ENCODE results near the gene CTDSPL2. TPM values are rescaled to one million over a fixed set of nuclear protein-coding genes. Genes with fewer than 3 reads are reported as not detected.

CTDSPL2 gene
- 98.6 and 99.7 TPM in 2 replicates for total RNA-seq (2021)
- Bru-seq, nascent RNA = percentile 93 among the genes with signal in this experiment
- BruChase-seq, experiment 1, labeled RNA remaining after a 2-hour chase = percentile 94 among the genes with signal in this experiment
- BruChase-seq, experiment 2, labeled RNA remaining after a 6-hour chase = percentile 90 among the genes with signal in this experiment
- long read RNA-seq, full-length matches to known transcripts = 102 of 153 reads
- long read RNA-seq, partial matches to known transcripts = 11 of 153 reads
- long read RNA-seq, other reads (novel, unspliced or antisense) = 40 of 153 reads

DNA sequence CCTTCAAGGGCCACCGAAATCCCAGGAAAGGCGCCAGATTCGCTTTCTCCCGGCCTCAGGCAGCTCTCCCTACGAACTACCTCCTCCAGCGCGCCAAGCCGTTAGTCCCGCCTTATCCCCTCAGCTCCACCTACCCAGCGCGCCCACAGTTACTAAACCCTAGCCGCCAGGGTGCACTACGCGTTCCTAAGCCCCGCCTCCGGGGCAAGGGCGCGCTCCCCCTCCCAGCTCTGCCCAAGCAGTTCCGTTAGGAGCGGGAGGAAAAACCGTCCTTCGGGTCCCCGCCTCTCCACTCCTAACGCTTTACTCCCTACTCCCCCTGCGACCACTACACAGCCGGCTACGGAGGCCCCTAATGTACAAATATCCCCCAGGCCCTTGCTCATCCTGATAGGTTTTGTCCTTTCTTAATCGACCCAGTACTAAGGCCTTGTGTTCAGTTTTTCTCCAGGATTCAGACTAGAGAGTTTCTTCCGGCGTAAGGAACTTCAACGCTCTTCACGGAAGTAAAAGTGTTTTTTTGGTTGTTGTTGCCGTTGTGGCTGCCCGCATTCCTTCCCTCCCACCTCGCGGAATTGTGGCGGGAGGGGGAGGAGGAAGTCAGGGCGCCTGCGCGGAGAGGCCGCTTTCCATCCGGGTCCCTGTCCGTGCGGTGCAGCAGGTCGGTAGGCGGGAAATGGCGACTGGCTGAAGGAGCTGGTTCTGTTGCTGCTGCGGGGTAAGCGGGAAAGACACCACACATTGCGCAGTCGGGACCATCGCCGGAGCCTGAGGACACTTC is at the start of gene CTDSPL2:
Gene CTDSPL2 (plus strand): TSS at position 655 of the 781 bp plus-strand sequence. CDS start 31,386 bp downstream, outside the sequence.
- peak within 1 kb of the TSS; percentile 93 for H3K4me3 ChIP-seq (ENCODE audit: low read depth, low read length, poor library complexity, severe bottlenecking)
- peaks cover 3% of the 10 kb centered on the region for H3K4me1 ChIP-seq (ENCODE audit: insufficient read depth, low read length, poor library complexity, severe bottlenecking)
- intact Hi-C loops (cut with micrococcal nuclease; ENCODE audit: unreplicated experiment) = loop anchor here (5.0 to 10.0 kb wide), 2 partner anchors 140 to 298 kb away; partner anchors contain the start of gene GOLM2
- peak; percentile 100 for DNase-seq (ENCODE audit: low spot score)
- no peaks in the 10 kb centered on the region for H3K9me3 ChIP-seq (ENCODE audit: low read depth, low read length, poor library complexity, severe bottlenecking)
- TF ChIP-seq CTCF (conservative IDR thresholded peaks at IDR 0.05; ENCODE audit: low read depth, low read length) (peak; percentile 53), EZH2 (IDR thresholded peaks at IDR 0.05; ENCODE audit: borderline replicate concordance, low read depth, low read length, poor library complexity, severe bottlenecking) (no peak)
- POLR2A ChIA-PET (ENCODE audit: low non-redundant PET) = interaction anchor here (0.7 to 0.9 kb wide), 2 partner anchors 97 to 139 kb away, joined by 4 read pairs; no protein-coding TSS in a partner anchor
- BruUV-seq (replicated peaks) = no TSS peak
- no peaks in the 10 kb centered on the region for H3K27me3 ChIP-seq (replicated peaks; ENCODE audit: insufficient read depth, low read depth, low read length, poor library complexity)
- CTCF ChIA-PET = interaction anchor here (0.9 kb wide), 2 partner anchors 74 kb away, joined by 3 to 5 read pairs; no protein-coding TSS in a partner anchor
- H3K36me3 ChIP-seq (ENCODE audit: insufficient read depth, low read length, poor library complexity, severe bottlenecking) = no peaks in the 10 kb centered on the region
- H3K27ac ChIP-seq (ENCODE audit: low read depth, low read length, poor library complexity, severe bottlenecking) = peak within 1 kb of the TSS; percentile 98

GRCh38 chr15:44381236-44381635 is 46.2 kb upstream of the CTDSPL2 start:
- Histone ChIP-seq H3K27me3 (replicated peaks; ENCODE audit: insufficient read depth, low read depth, low read length, poor library complexity) (no peaks in the 10 kb centered on the region), H3K4me1 (ENCODE audit: insufficient read depth, low read length, poor library complexity, severe bottlenecking) (no peaks in the 10 kb centered on the region), H3K9me3 (ENCODE audit: low read depth, low read length, poor library complexity, severe bottlenecking) (no peaks in the 10 kb centered on the region), H3K4me3 (ENCODE audit: low read depth, low read length, poor library complexity, severe bottlenecking) (no peak overlapping the region), H3K27ac (ENCODE audit: low read depth, low read length, poor library complexity, severe bottlenecking) (no peak overlapping the region), H3K36me3 (ENCODE audit: insufficient read depth, low read length, poor library complexity, severe bottlenecking) (peaks cover 4% of the 10 kb centered on the region)
- TF ChIP-seq EZH2 (IDR thresholded peaks at IDR 0.05; ENCODE audit: borderline replicate concordance, low read depth, low read length, poor library complexity, severe bottlenecking) (no peak), CTCF (conservative IDR thresholded peaks at IDR 0.05; ENCODE audit: low read depth, low read length) (no peak)
- BruUV-seq (replicated peaks) = no TSS peak
- intact Hi-C loops (cut with micrococcal nuclease; ENCODE audit: unreplicated experiment) = no loop called here
- ChIA-PET CTCF (no interaction called here), POLR2A (ENCODE audit: low non-redundant PET) (no interaction called here)
- no peak for DNase-seq (ENCODE audit: low spot score)

DNA sequence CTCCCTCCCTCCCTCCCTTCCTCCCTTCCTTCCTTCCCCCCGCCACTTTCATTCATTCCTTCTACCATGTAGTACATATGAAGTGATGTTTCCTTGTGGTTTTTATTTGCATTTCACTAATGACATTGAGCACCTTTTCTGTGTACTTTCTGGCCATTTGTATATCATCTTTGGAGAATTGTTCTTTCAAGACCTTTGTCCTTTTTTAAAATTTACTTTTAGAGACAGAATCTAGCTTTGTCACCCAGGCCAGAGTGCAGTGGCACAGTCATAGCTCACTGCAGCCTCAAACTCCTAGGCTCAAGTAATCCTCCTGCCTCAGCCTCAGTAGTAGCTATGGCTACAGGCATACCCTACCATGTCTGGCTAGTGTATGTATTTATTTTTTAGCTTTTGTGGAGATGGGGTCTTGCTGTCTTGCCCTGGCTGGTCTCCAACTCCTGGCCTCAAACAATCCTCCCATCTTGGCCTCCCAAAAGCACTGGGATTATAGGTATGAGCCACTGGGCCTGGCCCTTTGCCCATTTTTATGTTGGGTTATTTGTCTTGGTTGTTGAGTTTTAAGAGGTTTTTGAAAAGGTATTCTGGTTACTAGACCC is 42.0 kb upstream of the CTDSPL2 start:
- no TSS peak for BruUV-seq (replicated peaks)
- TF ChIP-seq EZH2 (IDR thresholded peaks at IDR 0.05; ENCODE audit: borderline replicate concordance, low read depth, low read length, poor library complexity, severe bottlenecking) (no peak), CTCF (conservative IDR thresholded peaks at IDR 0.05; ENCODE audit: low read depth, low read length) (no peak)
- Histone ChIP-seq H3K9me3 (ENCODE audit: low read depth, low read length, poor library complexity, severe bottlenecking) (no peaks in the 10 kb centered on the region), H3K27ac (ENCODE audit: low read depth, low read length, poor library complexity, severe bottlenecking) (no peak overlapping the region), H3K27me3 (replicated peaks; ENCODE audit: insufficient read depth, low read depth, low read length, poor library complexity) (no peaks in the 10 kb centered on the region), H3K4me3 (ENCODE audit: low read depth, low read length, poor library complexity, severe bottlenecking) (no peak overlapping the region), H3K36me3 (ENCODE audit: insufficient read depth, low read length, poor library complexity, severe bottlenecking) (peaks cover 4% of the 10 kb centered on the region), H3K4me1 (ENCODE audit: insufficient read depth, low read length, poor library complexity, severe bottlenecking) (no peaks in the 10 kb centered on the region)
- intact Hi-C loops (cut with micrococcal nuclease; ENCODE audit: unreplicated experiment) = no loop called here
- POLR2A ChIA-PET (ENCODE audit: low non-redundant PET) = no interaction called here
- CTCF ChIA-PET = no interaction called here
- no peak for DNase-seq (ENCODE audit: low spot score)

Measured in A673 (cell line).